ENCODE measurements around the gene IP6K1. TPM values are rescaled to one million over a fixed set of nuclear protein-coding genes. Genes with fewer than 3 reads are reported as not detected.

The IP6K1 gene
- total RNA-seq, 1 experiment from 2014 or later, result 30.6 TPM

DNA sequence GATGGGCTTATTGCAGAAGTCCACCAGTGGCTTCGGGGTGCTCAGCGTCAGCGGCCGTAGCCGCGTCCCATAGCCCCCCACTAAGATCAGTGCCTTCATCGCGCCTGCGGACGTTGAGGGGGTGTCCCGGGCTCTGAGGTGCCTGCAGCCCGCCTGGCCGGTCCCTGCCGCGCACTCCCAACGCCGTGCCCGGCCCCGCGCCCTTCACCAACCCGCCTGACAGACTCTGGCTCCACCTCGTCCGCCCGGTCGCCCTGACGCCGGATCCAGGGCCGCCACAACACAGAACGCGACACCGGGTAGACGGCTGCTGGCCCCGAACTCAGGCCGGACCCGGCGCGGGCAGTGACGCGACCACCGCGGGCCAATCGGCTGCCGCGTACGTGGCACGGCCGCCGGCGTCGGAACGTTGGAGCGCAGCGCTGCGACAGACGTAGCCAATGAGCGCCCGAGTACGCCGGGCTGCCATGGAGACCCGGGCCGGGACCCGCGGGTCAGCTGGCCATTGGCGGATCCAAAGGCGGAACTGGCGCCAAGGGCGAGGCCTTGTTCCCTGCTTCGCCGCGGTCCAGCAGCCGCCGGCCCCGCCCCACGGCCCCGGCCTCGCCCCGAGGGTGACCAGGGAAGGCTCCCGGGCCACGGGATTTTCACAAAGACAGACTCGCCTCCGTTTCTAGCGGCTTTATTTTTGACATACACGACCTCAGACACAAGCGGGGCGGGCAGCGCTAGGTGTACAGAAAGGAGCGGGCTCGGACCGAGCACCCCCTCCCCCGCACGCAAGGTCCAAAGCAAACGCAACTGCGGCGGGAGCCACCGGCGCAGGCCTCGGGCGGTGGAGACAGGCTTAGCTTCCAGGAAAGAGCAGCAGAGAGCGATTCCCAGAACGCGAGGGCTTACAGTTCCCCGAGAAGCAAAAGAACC lies 62.5 kb downstream of the IP6K1 start, which contains the start of gene GMPPB:
Gene GMPPB (minus strand): TSS at position 324 of the 924 bp plus-strand sequence. CDS start 225 bp downstream, at position 99.
- BruUV-seq (replicated peaks), result TSS peak; percentile 63
- ChIA-PET CTCF (interaction anchor here (1.0 kb wide), 1 partner anchor 79 kb away, joined by 3 read pairs; the partner anchor contains the start of gene INKA1), POLR2A (no interaction called here), RAD21 (ENCODE audit: low non-redundant PET in 1 of 2, low total read pairs in 2 of 2, uncharacterized antibody in 2 of 2, unreplicated experiment in 2 of 2) (interaction anchor here in 1 of 2 experiments (0.7 kb wide), 1 partner anchor 139 kb away, joined by 3 read pairs; no protein-coding TSS in a partner anchor)
- Histone ChIP-seq H3K4me3 (replicated peaks in 1 of 2; ENCODE audit: low read depth in 1 of 2, low read length in 2 of 2) (peak within 1 kb of the TSS; percentile 95), H3K4me1 (ENCODE audit: control insufficient read depth in 1 of 2, insufficient read depth in 2 of 2, low read length in 2 of 2) (peaks cover 13 to 35% of the 10 kb centered on the region in 2 experiments; a peak in 3 of 4 replicates), H3K27me3 (ENCODE audit: insufficient read depth, low read length) (no peaks in the 10 kb centered on the region), H3K9ac (ENCODE audit: low read length) (peak within 1 kb of the TSS; percentile 99), H3K9me2 (ENCODE audit: insufficient read depth) (no peaks in the 10 kb centered on the region), H3K9me3 (ENCODE audit: control insufficient read depth in 1 of 2, insufficient read depth in 1 of 2, low read depth in 1 of 2, low read length in 2 of 2) (no peaks in the 10 kb centered on the region), H2AFZ (ENCODE audit: low read depth, low read length, poor library complexity, severe bottlenecking) (no peak within 1 kb of the TSS), H3K79me2 (ENCODE audit: insufficient read depth, low read length) (peaks cover 18% of the 10 kb centered on the region), H3K36me3 (ENCODE audit: control insufficient read depth in 1 of 2, insufficient read depth in 2 of 2, low read length in 2 of 2) (peaks cover 5 to 27% of the 10 kb centered on the region in 2 experiments; a peak in 3 of 4 replicates), H3K4me2 (ENCODE audit: low read length) (peak within 1 kb of the TSS; percentile 92), H3K27ac (ENCODE audit: low read depth, low read length) (peak within 1 kb of the TSS; percentile 92), H4K20me1 (ENCODE audit: insufficient read depth) (no peaks in the 10 kb centered on the region)
- DNase-seq (ENCODE audit: low read depth, low spot score) (peak; percentile 92), ATAC-seq (peak; percentile 85)
- intact Hi-C loops (cut with micrococcal nuclease), result loop anchor here (5.0 kb wide), 1 partner anchor 113 kb away; no protein-coding TSS in a partner anchor
- TF ChIP-seq ELF1 (IDR thresholded peaks at IDR 0.05; ENCODE audit: borderline replicate concordance, low read depth) (no peak), FOSL1 (IDR thresholded peaks at IDR 0.05; ENCODE audit: low read depth) (no peak), POLR2AphosphoS5 (IDR thresholded peaks at IDR 0.05; ENCODE audit: low read depth, low read length) (peak; percentile 78), SIN3A (IDR thresholded peaks at IDR 0.05; ENCODE audit: low read depth) (no peak), YY1 (IDR thresholded peaks at IDR 0.05; ENCODE audit: extremely low read depth, insufficient replicate concordance, low read depth, low read length) (peak; percentile 6), EZH2phosphoT487 (IDR thresholded peaks at IDR 0.05; ENCODE audit: borderline replicate concordance) (no peak), ZFX (IDR thresholded peaks at IDR 0.05) (peak; percentile 50; the same call in 1 of the 2 replicates), EGR1 (IDR thresholded peaks at IDR 0.05; ENCODE audit: low read depth) (no peak), TCF7L2 (IDR thresholded peaks at IDR 0.05; ENCODE audit: borderline replicate concordance, extremely low read depth, insufficient read depth, insufficient read length) (no peak), ZNF274 (IDR thresholded peaks at IDR 0.05; ENCODE audit: low read depth, low read length) (no peak), SP1 (IDR thresholded peaks at IDR 0.05; ENCODE audit: low read depth) (no peak), RAD21 (IDR thresholded peaks at IDR 0.05; ENCODE audit: low read depth) (no peak), SRF (IDR thresholded peaks at IDR 0.05; ENCODE audit: low read depth) (no peak)
- TF ChIP-seq, protein P1, sequence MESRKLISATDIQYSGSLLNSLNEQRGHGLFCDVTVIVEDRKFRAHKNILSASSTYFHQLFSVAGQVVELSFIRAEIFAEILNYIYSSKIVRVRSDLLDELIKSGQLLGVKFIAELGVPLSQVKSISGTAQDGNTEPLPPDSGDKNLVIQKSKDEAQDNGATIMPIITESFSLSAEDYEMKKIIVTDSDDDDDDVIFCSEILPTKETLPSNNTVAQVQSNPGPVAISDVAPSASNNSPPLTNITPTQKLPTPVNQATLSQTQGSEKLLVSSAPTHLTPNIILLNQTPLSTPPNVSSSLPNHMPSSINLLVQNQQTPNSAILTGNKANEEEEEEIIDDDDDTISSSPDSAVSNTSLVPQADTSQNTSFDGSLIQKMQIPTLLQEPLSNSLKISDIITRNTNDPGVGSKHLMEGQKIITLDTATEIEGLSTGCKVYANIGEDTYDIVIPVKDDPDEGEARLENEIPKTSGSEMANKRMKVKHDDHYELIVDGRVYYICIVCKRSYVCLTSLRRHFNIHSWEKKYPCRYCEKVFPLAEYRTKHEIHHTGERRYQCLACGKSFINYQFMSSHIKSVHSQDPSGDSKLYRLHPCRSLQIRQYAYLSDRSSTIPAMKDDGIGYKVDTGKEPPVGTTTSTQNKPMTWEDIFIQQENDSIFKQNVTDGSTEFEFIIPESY (IDR thresholded peaks at IDR 0.05; ENCODE audit: extremely low read depth, insufficient replicate concordance, low read length), result no peak
- TF ChIP-seq, protein P2, sequence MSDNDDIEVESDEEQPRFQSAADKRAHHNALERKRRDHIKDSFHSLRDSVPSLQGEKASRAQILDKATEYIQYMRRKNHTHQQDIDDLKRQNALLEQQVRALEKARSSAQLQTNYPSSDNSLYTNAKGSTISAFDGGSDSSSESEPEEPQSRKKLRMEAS (IDR thresholded peaks at IDR 0.05), result no peak
- TF ChIP-seq, protein P3, sequence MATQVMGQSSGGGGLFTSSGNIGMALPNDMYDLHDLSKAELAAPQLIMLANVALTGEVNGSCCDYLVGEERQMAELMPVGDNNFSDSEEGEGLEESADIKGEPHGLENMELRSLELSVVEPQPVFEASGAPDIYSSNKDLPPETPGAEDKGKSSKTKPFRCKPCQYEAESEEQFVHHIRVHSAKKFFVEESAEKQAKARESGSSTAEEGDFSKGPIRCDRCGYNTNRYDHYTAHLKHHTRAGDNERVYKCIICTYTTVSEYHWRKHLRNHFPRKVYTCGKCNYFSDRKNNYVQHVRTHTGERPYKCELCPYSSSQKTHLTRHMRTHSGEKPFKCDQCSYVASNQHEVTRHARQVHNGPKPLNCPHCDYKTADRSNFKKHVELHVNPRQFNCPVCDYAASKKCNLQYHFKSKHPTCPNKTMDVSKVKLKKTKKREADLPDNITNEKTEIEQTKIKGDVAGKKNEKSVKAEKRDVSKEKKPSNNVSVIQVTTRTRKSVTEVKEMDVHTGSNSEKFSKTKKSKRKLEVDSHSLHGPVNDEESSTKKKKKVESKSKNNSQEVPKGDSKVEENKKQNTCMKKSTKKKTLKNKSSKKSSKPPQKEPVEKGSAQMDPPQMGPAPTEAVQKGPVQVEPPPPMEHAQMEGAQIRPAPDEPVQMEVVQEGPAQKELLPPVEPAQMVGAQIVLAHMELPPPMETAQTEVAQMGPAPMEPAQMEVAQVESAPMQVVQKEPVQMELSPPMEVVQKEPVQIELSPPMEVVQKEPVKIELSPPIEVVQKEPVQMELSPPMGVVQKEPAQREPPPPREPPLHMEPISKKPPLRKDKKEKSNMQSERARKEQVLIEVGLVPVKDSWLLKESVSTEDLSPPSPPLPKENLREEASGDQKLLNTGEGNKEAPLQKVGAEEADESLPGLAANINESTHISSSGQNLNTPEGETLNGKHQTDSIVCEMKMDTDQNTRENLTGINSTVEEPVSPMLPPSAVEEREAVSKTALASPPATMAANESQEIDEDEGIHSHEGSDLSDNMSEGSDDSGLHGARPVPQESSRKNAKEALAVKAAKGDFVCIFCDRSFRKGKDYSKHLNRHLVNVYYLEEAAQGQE (IDR thresholded peaks at IDR 0.05; ENCODE audit: low read depth), result no peak
- TF ChIP-seq, protein P4, sequence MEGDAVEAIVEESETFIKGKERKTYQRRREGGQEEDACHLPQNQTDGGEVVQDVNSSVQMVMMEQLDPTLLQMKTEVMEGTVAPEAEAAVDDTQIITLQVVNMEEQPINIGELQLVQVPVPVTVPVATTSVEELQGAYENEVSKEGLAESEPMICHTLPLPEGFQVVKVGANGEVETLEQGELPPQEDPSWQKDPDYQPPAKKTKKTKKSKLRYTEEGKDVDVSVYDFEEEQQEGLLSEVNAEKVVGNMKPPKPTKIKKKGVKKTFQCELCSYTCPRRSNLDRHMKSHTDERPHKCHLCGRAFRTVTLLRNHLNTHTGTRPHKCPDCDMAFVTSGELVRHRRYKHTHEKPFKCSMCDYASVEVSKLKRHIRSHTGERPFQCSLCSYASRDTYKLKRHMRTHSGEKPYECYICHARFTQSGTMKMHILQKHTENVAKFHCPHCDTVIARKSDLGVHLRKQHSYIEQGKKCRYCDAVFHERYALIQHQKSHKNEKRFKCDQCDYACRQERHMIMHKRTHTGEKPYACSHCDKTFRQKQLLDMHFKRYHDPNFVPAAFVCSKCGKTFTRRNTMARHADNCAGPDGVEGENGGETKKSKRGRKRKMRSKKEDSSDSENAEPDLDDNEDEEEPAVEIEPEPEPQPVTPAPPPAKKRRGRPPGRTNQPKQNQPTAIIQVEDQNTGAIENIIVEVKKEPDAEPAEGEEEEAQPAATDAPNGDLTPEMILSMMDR (IDR thresholded peaks at IDR 0.05 in 2 of 3, conservative IDR thresholded peaks at IDR 0.05 in 1 of 3; ENCODE audit: borderline replicate concordance in 1 of 3, insufficient read depth in 1 of 3, low read depth in 2 of 3, low read length in 2 of 3), result no peak
